DND-41 (cell line): Measurements from ENCODE around the gene RIMS1.

Experiments used
- CTCF ChIP-seq: IDR thresholded peaks from 2 replicates; pipeline ENCODE4 v1.5.1; 2012; ENCODE audit warnings: borderline replicate concordance, low read length, moderate library complexity, mild to moderate bottlenecking; ENCODE audit not compliant: poor library complexity, severe bottlenecking; ENCODE audit errors: extremely low read depth
- EZH2 ChIP-seq: IDR thresholded peaks from 3 replicates; pipeline ENCODE4 v1.6.1; 2012; ENCODE audit warnings: borderline replicate concordance, low read depth, mild to moderate bottlenecking, moderate library complexity, low read length, inconsistent platforms; ENCODE audit not compliant: severe bottlenecking

DNA sequence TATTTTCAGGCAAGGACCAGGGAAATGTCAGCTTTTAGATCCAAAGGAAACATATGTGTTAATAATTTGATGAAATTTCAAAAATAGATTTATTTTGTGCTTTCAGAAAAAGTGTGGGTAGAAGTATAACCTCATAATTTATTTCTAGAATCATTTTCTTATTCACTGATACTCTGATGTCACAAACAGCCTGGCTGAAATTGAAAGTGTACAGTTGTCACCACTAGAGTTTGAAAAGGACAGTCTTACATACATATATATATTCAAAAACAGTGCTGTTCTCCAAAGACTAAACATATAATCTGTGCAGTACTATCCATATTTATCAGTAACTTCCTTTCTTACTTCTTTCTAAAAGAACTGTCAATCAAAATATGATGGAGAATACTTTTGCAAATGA lies 481.1 kb downstream of the RIMS1 start:
- TF ChIP-seq CTCF (no peak), EZH2 (no peak)
